GM21360 (cell line): ENCODE data around the gene SPECC1.

Source experiments
- ATAC-seq: cut with Tn5 transposase; IDR thresholded peaks from one replicate; pipeline ENCODE4 v1.9.1; 2021; ENCODE audit warnings: mild to moderate bottlenecking, moderate library complexity; ENCODE audit not compliant: unreplicated experiment

Gene SPECC1

GRCh38 chr17:20122254-20122879 is 113.2 kb downstream of the SPECC1 start:
- no peak for ATAC-seq

GRCh38 chr17:20123209-20123608 is 114.0 kb downstream of the SPECC1 start:
- no peak for ATAC-seq

- no peak for ATAC-seq
Observed at GRCh38 chr17:20125724-20126123, 116.6 kb downstream of the SPECC1 start.

GRCh38 chr17:20127360-20128035 is 118.3 kb downstream of the SPECC1 start:
- ATAC-seq, result no peak

GRCh38 chr17:20128036-20128667 is 119.0 kb downstream of the SPECC1 start:
- no peak for ATAC-seq

- no peak for ATAC-seq
Observed at GRCh38 chr17:20133517-20133916, 124.4 kb downstream of the SPECC1 start.

- no peak for ATAC-seq
Observed at GRCh38 chr17:20141198-20141972, 132.2 kb downstream of the SPECC1 start.

- ATAC-seq, result no peak
Observed at GRCh38 chr17:20142268-20142667, 133.1 kb downstream of the SPECC1 start.

- ATAC-seq, result no peak
Observed at GRCh38 chr17:20143740-20144139, 134.6 kb downstream of the SPECC1 start.

GRCh38 chr17:20145567-20145966 is 136.4 kb downstream of the SPECC1 start:
- ATAC-seq, result no peak

- no peak for ATAC-seq
Observed at GRCh38 chr17:20149251-20149650, 140.1 kb downstream of the SPECC1 start.

- no peak for ATAC-seq
Observed at GRCh38 chr17:20151174-20151573, 142.0 kb downstream of the SPECC1 start.

- ATAC-seq, result no peak
Observed at GRCh38 chr17:20153231-20153630, 144.1 kb downstream of the SPECC1 start.

GRCh38 chr17:20154286-20155000 is 145.3 kb downstream of the SPECC1 start:
- no peak for ATAC-seq

GRCh38 chr17:20155258-20156195 is 146.4 kb downstream of the SPECC1 start:
- ATAC-seq, result peak; percentile 86

- peak; percentile 29 for ATAC-seq
Observed at GRCh38 chr17:20156196-20157000, 147.2 kb downstream of the SPECC1 start.

- no peak for ATAC-seq
Observed at GRCh38 chr17:20157001-20157310, 147.8 kb downstream of the SPECC1 start.

- ATAC-seq, result no peak
Observed at GRCh38 chr17:20158580-20158979, 149.4 kb downstream of the SPECC1 start.

- no peak for ATAC-seq
Observed at GRCh38 chr17:20159406-20160069, 150.4 kb downstream of the SPECC1 start.
